NCI-H226 (cell line): ENCODE measurements around the gene RRAS.

Experiments used
- DNase-seq: peaks from one replicate; pipeline ENCODE4 v3.0.0-alpha.2; 2015

The RRAS gene

GRCh38 chr19:49640113-49640898 lies at the start of gene RRAS:
TSS of gene RRAS (minus strand) at chr19:49640143. CDS start at chr19:49640098, 45 bp downstream.
- DNase-seq, result peak; percentile 100

DNA sequence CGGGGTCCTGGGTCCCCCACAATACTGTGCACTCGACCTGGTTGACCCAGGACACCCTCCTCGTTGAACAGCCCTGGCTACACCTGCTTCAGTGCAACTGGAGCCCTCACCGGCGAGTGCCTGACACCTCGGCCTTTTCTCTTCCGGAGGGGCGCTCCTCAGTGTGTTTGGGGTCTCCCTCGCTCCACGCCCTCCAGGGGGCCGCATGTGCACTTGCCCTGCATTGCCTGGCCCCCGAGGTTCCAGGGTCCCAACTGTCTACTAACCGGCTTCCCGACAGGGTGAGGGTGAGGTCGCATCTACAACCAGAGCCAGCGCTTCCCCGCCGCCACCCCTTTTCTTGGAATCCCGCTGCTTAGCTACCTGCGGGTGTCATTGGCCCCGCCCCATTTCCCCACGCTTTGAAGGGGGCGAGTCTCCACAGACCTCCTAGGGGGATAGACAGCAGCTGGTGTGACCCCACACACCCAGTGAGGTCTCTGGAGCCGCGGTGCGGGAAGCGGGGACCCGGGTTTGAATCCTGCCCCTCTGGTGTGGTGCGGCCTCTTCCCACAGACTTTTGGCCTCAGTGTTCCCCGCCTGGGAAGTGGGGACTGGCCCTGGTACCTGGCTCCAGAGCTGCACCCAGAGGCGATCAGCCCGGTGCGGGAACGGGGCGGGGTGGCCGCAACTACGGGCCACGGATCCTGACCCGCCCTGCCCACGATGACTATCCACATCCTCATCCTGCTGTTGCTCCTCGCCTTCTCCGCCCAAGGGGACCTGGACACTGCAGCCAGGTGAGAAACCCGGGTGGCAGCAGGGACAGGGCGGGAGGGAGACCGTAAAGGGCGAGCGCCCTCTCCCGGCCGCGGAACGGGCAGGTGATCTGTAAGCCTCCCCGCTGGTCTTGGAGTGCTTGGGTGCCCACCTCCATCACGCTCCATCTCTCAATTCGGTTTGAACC lies 49.5 kb upstream of the RRAS start, which contains the start of gene ADM5:
Gene ADM5 (plus strand): TSS at position 462 of the 946 bp plus-strand sequence. CDS start 244 bp downstream, at position 706.
- no peak for DNase-seq

DNA sequence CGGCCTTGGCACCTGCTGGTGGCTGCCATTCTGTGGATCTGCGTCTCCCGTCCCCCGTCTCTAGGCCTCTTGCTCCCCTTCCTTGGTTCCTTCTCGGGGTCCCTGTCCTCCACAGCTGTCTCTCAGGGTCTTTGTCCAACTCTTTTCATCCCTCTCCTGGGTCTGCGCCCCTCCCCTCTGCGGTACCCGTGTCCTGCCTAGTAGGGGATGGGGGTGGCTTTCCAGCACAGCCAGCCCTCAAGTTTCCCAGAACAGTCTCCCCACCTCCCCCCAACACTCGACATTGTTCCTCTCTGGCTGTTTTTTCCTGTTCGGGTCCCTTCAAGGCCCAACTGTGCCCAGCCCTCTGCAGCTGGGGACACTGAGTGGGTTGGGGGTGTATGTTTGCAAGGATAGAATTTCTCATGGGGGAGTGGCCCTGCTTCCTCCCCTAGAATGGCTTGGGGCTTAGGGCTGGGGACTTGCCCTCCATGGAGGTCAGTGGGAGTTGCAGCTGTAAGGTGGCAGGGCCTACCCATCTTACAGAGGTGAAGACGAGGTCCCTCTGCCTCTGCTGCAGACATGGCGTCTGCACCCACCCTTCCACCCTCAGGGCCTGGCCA lies 48.7 kb upstream of the RRAS start:
- DNase-seq, result no peak

- no peak for DNase-seq
Observed at GRCh38 chr19:49687566-49688316, 47.8 kb upstream of the RRAS start.

GRCh38 chr19:49687150-49687549 lies 47.2 kb upstream of the RRAS start:
- no peak for DNase-seq

- no peak for DNase-seq
Observed at GRCh38 chr19:49686503-49687088, 46.7 kb upstream of the RRAS start.

DNA sequence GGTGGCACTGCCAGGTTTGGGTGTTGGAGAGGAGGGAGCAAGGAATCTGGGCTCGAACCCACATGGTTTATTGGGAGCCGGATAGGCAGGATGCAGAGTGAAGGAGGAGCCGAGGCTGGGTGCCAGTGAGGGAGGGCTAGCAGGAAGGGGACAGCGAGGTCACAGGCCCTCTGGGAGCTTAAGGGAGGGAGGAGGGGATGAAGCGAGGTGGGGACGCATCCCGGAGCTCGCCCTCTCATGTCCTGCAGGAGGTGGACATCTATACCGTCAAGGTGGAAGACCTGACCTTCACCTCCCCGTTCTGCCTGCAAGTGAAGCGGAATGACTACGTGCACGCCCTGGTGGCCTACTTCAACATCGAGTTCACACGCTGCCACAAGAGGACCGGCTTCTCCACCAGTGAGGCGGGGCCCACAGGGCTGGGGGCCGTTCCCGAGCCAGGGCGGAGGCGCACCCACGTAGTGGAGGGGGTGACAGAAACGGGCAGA lies 45.9 kb upstream of the RRAS start:
- no peak for DNase-seq

DNA sequence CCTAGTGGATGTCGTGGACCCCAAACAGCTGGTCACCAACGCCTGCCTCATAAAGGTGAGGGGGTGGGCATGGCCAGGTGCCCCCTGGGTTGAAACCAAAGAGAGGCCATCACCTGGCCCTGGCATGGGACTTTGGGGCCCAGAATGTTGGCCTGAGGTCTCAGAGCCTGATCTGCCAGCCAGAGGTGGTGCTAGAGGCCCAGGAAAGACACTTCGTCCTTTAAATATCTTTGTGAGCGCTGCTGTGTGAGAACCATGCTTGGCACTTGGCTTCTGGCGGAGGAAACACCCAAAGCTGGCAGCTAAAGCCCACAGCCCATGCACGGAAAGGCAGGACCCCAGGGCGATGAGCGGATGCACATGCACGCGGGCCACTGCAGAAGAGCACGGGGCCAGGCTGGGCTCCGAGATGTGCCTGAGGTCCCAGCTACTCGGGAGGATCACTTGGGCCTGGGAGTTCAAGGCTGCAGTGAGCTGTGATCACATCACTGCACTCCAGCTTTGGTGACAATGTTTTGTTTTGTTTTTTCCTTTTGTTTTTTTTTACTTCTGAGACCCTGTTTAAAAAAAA lies 45.1 kb upstream of the RRAS start:
- DNase-seq, result no peak

GRCh38 chr19:49684251-49684982 lies 44.5 kb upstream of the RRAS start:
- no peak for DNase-seq

- no peak for DNase-seq
Observed at GRCh38 chr19:49683814-49684250, 43.9 kb upstream of the RRAS start.

- DNase-seq, result no peak
Observed at GRCh38 chr19:49682274-49682673, 42.3 kb upstream of the RRAS start.

DNA sequence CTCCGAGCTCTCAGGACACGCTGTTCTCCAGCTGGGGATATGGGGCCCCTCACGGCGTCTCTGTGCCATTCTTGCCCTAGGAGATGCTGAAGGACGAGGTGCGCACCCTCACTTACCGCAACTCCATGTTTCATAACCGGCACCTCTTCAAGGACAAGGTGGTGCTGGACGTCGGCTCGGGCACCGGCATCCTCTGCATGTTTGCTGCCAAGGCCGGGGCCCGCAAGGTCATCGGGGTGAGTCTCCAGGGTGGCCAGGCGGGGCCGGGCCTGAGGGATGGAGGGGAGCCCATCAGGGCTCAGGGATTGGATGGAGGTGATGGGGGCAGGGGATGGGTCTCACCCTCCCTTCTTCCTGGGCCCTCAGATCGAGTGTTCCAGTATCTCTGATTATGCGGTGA lies 41.9 kb upstream of the RRAS start:
- DNase-seq, result no peak

DNA sequence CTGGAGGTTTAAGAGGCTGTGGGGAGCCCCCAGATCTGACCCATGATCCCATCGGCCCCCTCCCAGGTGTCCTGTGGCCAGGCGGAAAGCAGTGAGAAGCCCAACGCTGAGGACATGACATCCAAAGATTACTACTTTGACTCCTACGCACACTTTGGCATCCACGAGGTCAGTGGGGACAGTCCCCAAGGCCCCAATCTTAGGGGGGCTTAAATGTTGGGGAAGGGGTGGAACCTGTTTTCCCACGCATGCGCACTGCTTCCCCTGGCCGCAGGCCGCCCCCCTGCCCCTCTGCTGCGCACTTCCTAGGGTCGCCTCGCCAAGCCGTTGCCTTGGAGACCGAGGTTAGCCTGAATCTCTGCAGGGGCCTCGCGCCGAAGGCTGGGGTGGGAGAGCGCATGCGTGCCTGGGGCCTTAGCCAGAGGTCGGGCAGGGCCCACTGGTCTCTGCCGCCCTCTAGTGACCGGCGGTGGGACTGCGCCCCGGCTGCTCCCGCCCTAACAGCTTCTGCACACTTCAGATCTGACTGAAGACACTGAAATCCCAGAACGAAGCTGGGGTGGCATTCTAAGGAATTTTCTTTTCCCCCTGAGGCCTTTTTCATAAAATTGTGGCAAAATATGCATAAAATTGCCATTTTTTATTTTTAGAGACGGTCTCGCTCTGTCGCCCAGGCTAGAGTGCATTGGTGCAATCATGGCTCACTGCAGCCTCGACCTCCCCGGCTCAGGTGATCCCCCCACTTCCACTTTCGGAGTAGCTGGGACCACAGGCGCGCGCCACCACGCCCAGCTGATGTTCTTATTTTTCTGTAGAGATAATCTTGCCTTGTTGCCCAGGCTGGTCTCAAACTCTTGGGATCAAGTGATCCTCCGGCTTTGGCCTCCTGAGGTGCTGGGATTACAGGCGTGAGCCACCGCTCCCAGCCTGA lies 40.7 kb upstream of the RRAS start:
- peak; percentile 64 for DNase-seq

DNA sequence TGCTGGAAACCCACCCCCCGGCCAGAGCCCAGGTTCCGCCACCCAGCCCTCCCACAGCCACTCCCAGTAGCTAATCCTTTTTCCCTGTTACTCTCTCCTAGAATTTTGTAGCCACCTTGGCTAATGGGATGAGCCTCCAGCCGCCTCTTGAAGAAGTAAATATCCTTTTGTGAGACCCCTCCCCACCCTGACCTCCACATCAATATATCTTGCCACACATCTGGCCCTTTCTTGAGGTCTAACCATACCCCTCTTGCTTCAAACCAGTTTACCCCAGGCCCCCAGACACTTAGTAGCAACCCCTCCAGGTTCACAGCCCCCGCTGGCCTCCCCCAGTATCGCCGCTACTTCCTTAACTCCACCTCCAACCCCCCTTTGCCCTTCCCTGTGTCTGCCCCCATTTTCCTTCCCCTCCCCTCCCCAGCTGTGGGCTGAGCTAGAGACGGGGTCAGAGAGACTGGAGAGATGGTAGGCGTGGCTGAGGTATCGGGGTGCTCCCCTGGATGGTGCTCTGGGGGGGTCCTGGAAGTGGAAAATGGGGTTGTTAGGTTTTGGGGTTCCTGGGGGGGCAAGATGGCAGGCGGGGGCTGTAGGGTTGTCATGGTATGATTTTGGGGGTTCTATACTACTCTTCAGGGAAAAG lies 39.9 kb upstream of the RRAS start:
- DNase-seq, result no peak

GRCh38 chr19:49678985-49679770 lies 39.2 kb upstream of the RRAS start:
- DNase-seq, result no peak

- peak; percentile 74 for DNase-seq
Observed at GRCh38 chr19:49677901-49678674, 38.1 kb upstream of the RRAS start.

DNA sequence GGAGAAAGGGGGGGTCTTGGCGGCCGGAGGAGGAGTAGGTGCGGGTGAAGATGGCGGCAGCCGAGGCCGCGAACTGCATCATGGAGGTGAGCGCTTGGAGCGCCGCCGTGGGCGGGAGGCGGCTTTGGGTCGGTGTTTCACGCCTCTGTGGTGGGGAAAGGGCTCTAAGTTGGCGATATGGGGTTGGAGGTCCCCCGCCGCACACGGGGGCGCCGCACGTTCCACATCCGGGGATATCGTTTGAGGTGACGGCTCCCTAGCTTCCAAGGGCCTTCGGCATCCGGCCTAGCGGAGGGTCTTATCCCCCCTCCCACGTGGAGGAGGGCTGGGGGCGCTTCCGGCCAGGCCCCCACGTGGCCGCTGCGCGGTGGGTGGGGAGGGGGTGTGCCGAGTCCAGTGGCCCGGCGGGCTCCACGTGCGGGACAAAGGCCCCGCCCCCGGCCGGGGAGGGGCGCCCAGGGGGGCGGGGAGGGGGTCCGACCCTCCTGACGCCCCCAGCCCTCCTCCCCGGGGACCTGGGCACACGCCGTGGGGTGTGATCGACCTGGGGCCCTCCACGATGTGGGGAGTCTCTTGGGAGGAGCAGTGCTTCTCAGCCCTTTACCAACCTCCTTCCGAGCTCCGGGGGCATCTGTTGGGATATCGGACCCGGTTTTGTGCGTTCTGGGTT lies 37.4 kb upstream of the RRAS start, which contains the start of gene PRMT1:
Gene PRMT1 (plus strand): TSS at position 41 of the 670 bp plus-strand sequence. CDS start 10 bp downstream, at position 51.
- peak; percentile 32 for DNase-seq
